Measurements from ENCODE around the gene WDR90.
"Not testable (repeated sequence)": the region's sequence is repeated elsewhere in the genome, so short reads cannot be mapped to it uniquely, and the experiment has no call there.

The WDR90 gene

DNA sequence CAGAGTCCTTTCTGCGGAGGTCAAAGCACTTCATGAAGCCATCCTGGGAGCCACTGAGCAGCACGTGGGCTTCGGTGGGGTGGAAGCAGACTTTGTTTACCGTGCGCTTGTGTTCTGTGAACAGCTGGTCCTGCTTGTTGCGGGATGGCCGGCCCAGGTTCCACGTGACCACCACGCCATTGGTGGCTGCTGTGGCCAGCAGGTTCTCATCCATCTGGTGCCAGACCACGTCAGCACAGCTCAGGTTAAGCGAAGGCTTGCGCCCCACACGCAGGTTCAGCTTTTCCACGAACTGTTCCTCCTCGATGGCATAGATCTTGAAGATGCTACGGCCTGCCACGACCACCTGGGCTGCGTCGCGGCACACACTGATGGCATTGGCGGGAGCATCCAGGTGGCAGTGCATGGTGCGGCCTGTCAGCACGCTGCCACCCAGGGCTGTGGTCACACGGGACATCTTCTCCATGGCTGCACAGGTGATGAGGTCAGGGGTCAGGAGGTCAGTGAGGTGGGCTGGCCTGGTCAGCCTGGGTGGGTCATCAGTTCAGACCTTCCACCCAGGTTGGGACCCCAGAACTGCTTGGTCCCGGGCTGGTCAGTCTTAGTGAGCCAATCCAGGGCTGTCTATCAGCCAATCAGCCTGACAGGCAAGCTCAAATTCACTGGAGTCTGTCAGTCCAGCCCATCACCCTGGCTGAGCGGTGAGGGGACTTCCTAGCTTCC is 40.2 kb downstream of the WDR90 start:
- no peak for DNase-seq (ENCODE audit: low read depth)

DNA sequence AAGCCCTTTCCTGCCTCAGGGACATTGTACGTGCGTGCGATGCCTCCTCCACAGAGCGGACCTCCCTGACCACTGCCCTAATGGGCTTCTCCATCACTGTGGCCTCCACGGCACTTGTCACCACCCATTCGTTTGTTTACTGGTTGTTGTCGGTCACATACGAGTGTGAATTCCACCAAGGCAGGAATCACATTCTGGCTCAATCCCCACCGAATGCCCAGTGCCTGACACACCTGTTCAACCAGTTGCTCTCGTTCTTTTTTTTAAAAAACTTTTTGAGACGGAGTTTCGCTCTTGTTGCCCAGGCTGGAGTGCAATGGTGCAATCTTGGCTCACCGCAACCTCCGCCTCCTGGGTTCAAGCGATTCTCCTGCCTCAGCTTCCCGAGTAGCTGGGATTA is 42.1 kb downstream of the WDR90 start:
- not testable (repeated sequence) for DNase-seq (ENCODE audit: low read depth)

- no peak for DNase-seq (ENCODE audit: low read depth)
These were observed 43.4 kb downstream of the WDR90 start for GRCh38 chr16:692356-693108.

GRCh38 chr16:693364-693763 is 44.2 kb downstream of the WDR90 start:
- DNase-seq (ENCODE audit: low read depth), result no peak

- no peak for DNase-seq (ENCODE audit: low read depth)
These were observed 44.6 kb downstream of the WDR90 start for GRCh38 chr16:693766-694165.

GRCh38 chr16:694187-694862 is 45.2 kb downstream of the WDR90 start:
- DNase-seq (ENCODE audit: low read depth), result no peak

DNA sequence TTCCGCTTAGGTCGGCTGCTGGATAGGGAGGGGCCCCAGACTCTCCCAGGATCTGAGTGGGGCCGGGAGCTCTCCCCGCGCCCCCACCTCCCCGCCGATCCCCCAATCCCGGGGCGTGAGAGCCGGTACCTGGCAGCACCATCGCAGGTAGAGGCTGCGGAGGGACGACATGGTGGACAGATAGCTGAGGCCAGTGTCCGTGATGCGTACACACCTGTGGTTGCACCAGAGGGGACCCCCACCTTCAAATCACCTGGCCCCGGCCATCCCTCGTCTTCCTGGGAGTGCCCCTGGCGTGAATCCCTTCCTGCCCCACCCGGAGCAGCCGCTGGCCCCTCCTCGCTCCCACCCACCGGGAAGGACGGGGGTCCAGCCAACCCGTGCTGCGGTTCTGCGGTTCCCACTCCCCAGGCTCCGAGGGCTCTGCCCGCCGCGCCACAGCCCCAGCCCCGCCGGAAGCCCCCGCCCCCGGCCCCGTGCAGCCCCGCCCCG is 45.7 kb downstream of the WDR90 start:
- no peak for DNase-seq (ENCODE audit: low read depth)

DNA sequence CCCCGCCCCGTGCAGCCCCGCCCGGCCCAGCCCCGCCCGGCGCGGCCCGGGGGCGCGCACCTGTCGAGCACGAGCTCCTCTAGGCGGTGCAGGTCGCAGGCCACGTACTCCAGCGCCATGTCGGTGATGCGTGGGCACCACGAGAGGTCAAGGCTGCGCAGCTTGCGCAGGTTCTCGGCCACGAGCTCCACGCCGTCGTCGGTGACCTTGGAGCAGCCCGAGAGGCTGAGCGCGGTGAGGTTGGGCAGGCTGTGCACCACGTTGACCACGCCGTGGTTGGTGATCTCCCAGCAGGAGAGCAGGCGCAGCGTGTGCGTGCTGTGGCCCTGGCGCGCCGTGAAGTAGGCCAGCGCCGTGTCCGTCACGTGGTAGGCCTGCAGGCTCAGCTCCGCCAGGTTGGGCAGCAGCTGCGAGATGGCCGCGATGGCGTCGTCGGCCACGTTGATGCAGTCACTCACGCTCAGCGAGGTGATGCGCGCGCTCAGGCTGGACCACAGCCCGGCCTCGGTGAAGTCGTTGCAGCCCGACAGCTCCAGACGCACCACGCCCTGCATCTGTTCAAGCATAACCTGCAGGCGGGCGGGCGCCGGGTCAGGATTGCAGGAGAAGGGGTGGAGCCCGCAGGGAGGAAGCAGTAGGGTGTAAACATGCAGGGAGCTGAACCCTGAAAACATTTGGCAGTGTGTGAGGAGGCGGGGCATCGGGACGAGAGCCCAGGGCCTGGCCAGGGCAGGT is 46.4 kb downstream of the WDR90 start:
- peak; percentile 38 for DNase-seq (ENCODE audit: low read depth)

GRCh38 chr16:698911-699671 is 49.9 kb downstream of the WDR90 start:
- no peak for DNase-seq (ENCODE audit: low read depth)

DNA sequence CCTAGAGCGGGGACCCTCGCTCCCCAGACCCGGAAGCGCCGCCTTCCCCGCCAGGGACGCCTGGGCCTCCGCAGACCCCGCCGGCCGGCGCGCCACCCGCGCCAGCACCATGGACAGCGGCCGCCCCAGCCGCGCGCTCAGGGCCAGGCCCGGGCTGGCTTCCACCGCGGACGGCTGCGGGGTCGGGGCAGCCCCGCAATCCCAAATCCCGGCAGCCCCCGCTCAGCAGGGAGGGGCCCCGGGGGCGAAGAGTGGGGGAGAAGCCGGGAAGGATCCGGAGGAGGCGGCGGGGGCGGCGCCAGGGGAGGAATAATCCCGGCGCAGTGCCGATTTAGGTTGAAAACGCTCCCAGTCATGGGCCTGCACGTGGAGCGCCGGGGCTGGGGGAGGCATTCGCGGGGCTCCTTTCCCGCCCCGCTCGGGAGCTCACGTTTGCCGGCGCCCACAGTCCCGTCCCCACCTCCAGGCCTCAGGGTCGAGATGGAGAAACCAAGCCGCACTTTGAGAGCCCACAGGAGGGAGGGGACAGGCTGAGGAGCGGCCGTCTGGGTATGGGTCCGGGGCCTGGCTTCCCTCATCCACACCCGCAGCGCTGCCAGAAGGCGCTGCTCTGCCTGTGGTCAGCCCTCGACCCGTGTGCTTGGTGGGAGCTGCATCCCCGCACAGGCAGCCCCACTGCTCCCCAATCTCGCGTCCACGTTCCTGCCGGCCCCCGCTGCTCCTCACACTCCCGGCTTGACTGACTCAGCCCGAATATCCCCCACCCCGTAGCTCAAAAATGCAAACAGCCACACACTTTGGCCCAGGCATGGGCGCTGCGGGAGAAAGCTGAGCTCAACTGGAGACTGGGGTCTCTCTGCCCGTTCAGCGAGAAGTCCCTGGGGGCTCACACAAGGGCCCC is 51.8 kb downstream of the WDR90 start:
- DNase-seq (ENCODE audit: low read depth), result no peak

DNA sequence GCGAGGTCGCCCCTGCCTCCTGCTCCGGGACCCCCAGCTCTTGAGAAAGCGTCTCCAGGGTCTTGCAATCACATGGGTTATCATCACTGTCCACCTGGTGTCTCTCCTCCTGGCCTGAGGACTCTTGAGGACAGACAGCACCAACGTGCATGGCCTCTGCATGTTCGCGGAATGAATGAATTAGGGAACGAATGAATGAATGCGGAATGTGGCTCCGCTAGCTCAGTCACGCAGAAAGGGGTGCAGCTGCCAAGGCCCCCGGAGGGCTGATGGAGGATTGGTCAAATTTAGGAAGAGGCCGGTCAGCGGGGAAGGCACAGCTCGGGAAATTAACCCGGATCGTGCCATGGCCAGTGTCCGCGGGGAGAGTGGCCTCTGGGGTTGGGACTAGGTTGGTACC is 53.2 kb downstream of the WDR90 start:
- no peak for DNase-seq (ENCODE audit: low read depth)

- DNase-seq (ENCODE audit: low read depth), result no peak
These were observed 54.2 kb downstream of the WDR90 start for GRCh38 chr16:703406-703805.

- no peak for DNase-seq (ENCODE audit: low read depth)
These were observed 54.9 kb downstream of the WDR90 start for GRCh38 chr16:704047-704446.

GRCh38 chr16:704552-705380 is 55.6 kb downstream of the WDR90 start:
- no peak for DNase-seq (ENCODE audit: low read depth)

GRCh38 chr16:705431-706188 is 56.4 kb downstream of the WDR90 start, which contains the start of gene FBXL16:
Gene FBXL16, minus strand, starts transcription at chr16:705801. Its CDS starts 8,396 bp downstream, at chr16:697405.
- DNase-seq (ENCODE audit: low read depth), result no peak

DNA sequence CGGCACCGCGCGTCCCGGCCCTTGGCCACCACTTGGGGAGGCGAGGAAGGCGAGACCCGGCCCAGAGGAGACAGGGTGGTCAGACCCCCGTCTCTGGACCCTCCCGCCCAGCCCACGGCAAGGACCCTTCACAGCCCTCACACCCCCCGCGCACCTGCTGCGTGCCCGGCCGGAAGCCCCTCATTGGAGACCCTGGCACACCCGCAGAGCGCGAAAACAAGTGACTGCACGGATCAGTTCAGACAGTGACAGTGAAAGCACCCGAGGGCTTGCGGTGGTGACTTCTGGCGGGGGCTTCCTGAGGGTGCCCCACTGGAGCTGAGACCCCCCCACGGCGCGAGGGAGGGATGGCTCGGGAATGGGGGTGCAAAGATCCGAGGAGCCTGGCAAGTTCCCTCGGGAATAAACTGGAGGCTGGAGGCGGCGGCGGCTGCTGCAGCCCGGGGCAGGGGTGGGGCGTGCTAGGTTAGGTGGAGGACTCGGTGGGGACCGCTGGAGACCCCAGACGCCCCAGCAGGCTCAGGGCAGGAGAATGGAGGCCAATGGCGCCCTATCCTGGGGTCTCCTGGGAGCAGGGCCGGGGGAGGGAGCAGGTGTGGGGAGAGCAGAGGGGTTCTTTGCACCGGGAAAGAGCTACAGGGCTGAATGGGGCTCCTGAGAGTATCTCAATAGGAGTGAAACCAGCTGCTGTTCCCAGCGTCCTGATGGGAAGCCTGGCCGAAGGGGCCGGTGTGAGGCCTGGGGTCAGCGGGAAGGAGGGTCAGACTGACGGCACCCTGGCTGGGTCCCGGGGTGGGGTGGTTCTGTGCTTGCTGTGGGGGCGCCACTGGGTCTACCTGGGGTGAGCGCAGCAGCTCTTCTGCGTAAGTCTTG is 57.3 kb downstream of the WDR90 start:
- DNase-seq (ENCODE audit: low read depth), result no peak

DNA sequence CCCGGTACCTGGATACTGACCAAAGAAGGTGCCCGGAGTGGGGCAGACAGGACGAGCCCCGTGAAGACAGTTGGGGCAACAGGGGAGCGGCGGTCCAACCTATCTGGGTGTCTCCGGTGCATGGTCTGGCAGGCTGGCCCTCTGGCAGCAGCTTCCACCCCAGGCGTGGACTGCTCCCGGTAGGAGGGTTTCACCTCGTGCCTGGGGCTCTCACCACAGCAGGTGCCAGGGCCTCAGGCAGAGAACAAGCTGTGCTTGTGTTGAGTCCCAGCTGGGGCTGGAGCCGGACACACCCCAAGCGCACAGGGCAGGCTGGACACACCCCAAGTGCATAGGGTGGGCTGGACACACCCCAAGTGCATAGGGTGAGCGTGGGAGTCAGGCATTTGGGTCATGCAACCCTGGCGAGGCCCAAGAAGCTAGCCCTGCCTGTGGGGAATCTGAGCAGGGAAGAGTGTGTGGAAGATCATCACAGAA is 57.9 kb downstream of the WDR90 start:
- DNase-seq (ENCODE audit: low read depth), result no peak

Data from stimulated activated CD8-positive, alpha-beta memory T cell treated with anti-CD3 and anti-CD28 coated beads, Interleukin-12 subunit alpha, Interleukin-12 subunit beta, amount 100 ng/mL, for 1 hour (primary cell).